Breast epithelium (tissue), 3 donors: Measurements from ENCODE around the gene UBE3B.

Experiments used
- POLR2A ChIP-seq: fragments of 450-650 bp; IDR thresholded peaks from one replicate; pipeline ENCODE4 v1.6.1; 2016; ENCODE audit warnings: antibody characterized with exemption, mild to moderate bottlenecking, moderate library complexity
- POLR2AphosphoS5 ChIP-seq, 3 donors: sonication (generic); formaldehyde crosslinking; IDR thresholded peaks; one replicate each; pipeline ENCODE4 v1.6.1; 2017; ENCODE audit warnings: antibody characterized with exemption in 3 of 3
- TF ChIP-seq, protein P1 (sequence below), 3 donors: fragments of 450-650 bp; IDR thresholded peaks; one replicate each; pipeline ENCODE4 v1.5.1; 2016 to 2017; ENCODE audit warnings: antibody characterized with exemption in 3 of 3, mild to moderate bottlenecking in 3 of 3, moderate library complexity in 3 of 3

DNA sequence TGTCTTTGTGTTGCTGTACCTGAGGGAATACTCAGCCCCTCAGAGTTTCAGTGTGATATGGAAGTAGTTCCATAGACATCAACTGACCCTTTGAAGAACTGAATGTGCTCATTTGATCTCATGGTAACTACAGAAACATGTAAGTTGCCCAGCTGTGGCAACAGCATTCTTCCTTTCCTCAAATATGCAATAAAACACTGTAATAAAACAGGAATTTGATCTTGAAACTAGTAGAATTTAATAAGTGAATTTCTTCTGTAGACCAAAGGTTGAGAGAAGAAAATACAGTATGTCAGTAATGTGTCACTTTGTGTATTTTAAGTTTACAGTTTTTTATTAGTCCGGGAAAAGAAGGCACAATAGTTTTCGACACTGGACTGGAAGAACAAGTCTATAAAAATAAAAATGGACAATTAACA is 32.2 kb upstream of the UBE3B start:
- TF ChIP-seq, protein P1, sequence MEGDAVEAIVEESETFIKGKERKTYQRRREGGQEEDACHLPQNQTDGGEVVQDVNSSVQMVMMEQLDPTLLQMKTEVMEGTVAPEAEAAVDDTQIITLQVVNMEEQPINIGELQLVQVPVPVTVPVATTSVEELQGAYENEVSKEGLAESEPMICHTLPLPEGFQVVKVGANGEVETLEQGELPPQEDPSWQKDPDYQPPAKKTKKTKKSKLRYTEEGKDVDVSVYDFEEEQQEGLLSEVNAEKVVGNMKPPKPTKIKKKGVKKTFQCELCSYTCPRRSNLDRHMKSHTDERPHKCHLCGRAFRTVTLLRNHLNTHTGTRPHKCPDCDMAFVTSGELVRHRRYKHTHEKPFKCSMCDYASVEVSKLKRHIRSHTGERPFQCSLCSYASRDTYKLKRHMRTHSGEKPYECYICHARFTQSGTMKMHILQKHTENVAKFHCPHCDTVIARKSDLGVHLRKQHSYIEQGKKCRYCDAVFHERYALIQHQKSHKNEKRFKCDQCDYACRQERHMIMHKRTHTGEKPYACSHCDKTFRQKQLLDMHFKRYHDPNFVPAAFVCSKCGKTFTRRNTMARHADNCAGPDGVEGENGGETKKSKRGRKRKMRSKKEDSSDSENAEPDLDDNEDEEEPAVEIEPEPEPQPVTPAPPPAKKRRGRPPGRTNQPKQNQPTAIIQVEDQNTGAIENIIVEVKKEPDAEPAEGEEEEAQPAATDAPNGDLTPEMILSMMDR (IDR thresholded peaks at IDR 0.05): no peak
- TF ChIP-seq POLR2A: no peak
- no peak for TF ChIP-seq POLR2AphosphoS5 (IDR thresholded peaks at IDR 0.05)
